C4-2B (cell line): Measurements from ENCODE around the gene CDC14B.

Experiments
- H3K27ac ChIP-seq: fragments of 450-650 bp; 2 replicates; pipeline ENCODE4 v1.5.1; 2017
- ZFX ChIP-seq: fragments of 450-650 bp; IDR thresholded peaks from 2 replicates; pipeline ENCODE4 v1.6.1; 2017
- TF ChIP-seq, protein P1 (sequence below): fragments of 450-650 bp; conservative IDR thresholded peaks from 2 replicates; pipeline ENCODE4 v1.5.1; 2017; ENCODE audit warnings: mild to moderate bottlenecking

Gene CDC14B

GRCh38 chr9:96502539-96503373, 116.9 kb downstream of the CDC14B start:
- TF ChIP-seq ZFX = no peak
- TF ChIP-seq, protein P1, sequence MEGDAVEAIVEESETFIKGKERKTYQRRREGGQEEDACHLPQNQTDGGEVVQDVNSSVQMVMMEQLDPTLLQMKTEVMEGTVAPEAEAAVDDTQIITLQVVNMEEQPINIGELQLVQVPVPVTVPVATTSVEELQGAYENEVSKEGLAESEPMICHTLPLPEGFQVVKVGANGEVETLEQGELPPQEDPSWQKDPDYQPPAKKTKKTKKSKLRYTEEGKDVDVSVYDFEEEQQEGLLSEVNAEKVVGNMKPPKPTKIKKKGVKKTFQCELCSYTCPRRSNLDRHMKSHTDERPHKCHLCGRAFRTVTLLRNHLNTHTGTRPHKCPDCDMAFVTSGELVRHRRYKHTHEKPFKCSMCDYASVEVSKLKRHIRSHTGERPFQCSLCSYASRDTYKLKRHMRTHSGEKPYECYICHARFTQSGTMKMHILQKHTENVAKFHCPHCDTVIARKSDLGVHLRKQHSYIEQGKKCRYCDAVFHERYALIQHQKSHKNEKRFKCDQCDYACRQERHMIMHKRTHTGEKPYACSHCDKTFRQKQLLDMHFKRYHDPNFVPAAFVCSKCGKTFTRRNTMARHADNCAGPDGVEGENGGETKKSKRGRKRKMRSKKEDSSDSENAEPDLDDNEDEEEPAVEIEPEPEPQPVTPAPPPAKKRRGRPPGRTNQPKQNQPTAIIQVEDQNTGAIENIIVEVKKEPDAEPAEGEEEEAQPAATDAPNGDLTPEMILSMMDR = no peak
- H3K27ac ChIP-seq = no peak overlapping the region

DNA sequence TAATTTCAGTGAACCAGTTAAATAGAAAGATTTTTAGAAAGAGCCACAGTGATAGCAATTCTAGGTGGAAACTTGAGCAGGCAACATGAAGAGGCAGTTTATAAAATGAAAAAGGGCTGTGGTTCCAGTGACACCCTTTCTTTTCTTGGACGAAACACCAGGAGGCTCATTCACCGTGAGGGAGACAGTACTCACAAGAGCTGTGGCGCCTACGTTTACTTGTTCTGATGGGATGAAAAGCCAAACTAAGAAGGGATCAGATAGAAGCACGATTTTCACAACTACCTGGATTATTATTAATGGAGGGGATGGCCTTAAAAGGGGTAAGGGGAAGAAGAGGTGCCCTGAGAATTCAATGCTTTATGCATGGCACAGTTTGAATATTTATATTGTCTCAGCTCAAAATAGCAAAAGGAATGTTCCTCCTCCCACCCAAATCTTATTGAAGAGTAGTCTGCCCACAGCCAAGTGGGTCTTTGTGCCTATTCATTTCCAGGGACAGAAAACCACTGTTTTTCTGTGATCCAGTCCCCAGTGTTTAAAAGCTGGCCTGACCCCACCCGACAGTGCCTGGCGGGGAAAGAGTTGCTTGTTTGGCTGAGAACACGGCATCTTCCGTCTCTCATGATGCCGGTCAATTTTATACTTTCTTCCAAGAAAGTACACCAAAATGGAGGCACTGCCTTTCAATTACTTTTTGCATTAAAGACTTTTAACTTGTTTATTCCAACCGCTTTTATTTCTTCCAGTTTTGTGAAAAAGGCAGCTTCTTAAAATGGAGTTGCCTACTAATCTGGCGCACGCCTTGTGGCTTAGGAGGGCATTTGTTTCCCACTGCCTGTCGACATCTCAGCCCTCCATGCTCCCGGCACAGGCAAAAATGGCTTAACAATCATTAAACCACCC, 117.8 kb downstream of the CDC14B start:
- TF ChIP-seq ZFX = no peak
- TF ChIP-seq, protein P1 = no peak

DNA sequence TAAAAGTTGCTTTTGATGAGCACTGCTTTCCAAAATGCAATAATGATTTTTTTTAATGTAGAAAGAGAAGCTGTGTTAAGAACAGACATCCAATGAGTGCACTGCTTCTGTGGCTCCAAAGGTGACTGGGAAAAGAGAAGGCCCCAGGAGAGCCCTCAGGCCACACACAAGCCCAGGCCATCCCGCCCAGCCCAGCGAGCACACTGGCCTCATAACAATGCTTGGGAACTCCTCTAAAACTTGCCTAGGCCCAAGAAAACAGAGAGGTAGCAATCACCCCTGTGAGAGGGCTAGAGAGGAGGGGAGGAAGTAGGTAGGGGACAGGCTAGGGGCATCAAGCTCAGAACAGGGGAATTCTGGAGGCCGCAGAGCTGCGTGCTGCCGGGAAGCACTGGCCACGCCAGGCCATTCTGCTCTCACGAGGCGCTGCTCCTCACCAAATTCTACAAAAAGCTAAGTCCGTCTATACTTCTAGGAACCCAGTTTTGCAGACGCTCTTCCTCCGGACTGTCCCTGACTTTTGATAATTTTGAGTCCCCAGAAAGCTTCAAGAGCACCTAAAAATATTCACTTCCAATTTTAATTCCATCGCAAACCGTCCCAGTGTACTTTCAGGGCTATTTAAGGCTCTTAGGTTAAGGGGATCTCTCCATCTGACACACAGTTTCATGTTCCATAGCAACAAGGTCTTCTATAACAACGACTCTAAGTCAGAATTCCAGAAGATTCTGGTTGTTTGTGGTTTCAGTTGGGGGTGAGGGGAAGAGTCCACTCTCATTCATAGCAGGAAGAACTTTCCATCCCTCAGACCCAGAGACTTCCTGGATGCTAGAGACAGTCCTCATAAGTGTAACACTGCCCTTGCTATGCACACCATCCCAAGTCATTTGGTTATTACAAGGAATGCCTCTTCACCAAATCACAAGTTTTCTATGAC, 118.7 kb downstream of the CDC14B start:
- TF ChIP-seq, protein P1 = no peak

More for the DNA sequence above, 117.8 kb downstream of the CDC14B start:
- no peak overlapping the region for H3K27ac ChIP-seq

DNA sequence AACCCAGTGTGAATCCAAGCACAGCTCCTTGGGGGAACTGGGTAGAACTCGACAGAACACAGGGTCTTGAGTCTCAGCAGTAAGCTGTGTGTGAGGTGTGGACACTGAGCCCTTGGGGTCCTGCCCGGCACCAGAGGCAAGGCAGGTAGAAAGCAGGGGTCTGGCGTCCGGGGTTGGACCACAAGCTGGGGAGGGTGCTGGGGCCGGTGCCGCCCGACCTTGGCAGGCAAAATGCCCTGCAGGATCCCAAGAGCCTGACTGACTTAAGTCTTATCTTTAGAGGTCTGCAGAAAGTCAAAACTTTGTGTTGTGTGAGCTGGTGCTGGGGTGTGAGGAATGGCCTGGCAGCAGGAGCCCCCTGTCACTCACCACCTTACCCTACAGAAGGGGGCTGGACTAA, 120.4 kb downstream of the CDC14B start:
- TF ChIP-seq ZFX = no peak
- TF ChIP-seq, protein P1 = no peak
- no peak overlapping the region for H3K27ac ChIP-seq

More for the DNA sequence above, 118.7 kb downstream of the CDC14B start:
- H3K27ac ChIP-seq = no peak overlapping the region

- H3K27ac ChIP-seq = no peak overlapping the region
- no peak for TF ChIP-seq ZFX
- TF ChIP-seq, protein P1 = no peak
Observed at GRCh38 chr9:96498796-96499195, 120.8 kb downstream of the CDC14B start.

DNA sequence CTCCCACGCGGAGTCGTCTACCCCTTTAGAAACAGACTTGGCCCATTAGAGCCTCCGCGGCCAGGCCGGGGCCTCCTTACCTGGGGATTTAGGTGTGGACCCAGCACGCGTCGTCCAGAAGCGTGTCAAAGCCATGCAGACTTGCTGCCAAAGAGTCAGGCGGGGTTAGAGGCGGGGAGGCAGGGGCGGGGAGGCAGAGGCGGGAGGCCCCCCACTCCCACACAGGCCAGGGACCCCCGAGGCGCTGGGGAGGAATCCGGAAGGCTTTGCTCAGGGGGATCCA, 122.6 kb downstream of the CDC14B start:
- TF ChIP-seq, protein P1 = no peak
- no peak for TF ChIP-seq ZFX
- H3K27ac ChIP-seq = no peak overlapping the region
